NCI-H748 (cell line): ENCODE data around the gene RBL1.
"Not testable (repeated sequence)": the region's sequence is repeated elsewhere in the genome, so short reads cannot be mapped to it uniquely, and the experiment has no call there.

ENCODE experiments used
- DNase-seq: peaks from one replicate; lab custom pipeline; 2025; ENCODE audit not compliant: unreplicated experiment; lab: John Stamatoyannopoulos, UW

Gene RBL1

DNA sequence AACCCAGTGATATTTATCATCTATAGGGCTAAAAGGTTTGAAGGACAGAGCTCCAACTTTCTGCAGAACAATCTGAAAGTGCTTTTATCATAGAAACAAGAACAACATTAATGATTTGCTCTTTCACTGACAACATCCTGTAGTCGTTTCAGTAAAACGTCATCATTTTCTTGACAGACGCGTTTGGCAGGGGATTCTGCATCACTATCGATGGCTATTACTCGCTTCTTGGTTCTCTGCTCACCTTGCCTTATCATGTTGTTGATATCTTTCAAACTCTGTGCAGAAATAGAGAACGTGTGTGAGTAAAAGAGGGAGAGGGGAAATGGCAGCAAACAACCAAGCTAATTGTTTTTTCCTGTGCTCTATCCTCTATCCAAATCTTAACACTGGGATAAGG is 97.1 kb downstream of the RBL1 start:
- DNase-seq, result no peak

DNA sequence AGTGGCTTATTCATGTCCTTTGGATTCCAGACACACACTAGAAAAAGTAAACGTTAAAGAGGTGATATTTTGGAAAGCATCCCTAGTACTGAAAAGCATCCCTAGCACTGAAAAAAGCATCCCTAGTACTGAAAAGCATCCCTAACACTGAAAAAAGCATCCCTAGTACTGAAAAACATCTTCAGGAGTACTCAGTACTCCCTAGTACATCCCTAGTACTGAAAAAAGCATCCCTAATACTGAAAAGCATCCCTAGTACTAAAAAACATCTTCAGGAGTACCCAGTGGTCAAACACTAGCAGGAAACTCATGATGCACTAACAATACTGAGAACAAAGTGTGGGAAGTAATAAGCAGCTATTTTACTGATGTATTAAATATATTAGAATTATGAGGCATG is 98.7 kb downstream of the RBL1 start:
- DNase-seq, result no peak

DNA sequence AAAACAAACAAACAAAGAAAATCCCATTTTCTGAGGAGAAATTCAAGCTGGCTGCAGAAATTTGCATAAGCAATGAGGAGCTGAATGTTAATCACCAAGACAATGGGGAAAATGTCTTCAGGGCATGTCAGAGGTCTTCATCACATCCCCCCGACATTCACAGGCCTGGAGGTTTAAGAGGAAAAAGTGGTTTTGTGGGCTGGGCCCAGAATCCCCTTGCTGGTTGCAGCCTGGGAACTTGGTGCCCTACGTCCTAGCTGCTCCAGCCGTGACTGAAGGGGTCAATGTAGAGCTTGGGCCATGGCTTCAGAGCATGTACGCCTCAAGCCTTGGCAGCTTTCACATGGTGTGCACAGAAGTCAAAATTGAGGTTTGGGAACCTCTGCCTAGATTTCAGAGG is 101.6 kb downstream of the RBL1 start:
- not testable (repeated sequence) for DNase-seq

DNA sequence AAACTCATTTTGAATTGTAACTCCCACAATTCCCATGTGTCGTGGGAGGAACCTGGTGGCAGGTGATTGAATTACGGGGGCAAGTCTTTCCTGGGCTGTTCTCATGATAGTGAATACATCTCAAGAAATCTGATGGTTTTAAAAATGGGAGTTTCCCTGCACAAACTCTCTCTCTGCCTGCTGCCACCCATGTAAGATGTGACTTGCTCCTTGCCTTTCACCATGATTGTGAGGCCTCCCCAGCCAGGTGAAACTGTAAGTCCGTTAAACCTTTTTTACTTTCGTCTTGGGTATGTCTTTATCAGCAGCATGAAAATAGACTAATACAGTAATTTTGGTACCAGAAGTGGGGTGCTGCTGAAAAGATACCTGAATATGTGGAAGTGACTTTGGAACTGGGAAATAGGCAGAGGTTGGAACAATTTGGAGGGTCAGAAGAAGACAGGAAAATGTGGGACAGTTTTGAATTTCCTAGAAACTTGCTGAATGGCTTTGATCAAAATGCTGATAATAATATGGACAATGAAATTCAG is 102.9 kb downstream of the RBL1 start:
- no peak for DNase-seq

DNA sequence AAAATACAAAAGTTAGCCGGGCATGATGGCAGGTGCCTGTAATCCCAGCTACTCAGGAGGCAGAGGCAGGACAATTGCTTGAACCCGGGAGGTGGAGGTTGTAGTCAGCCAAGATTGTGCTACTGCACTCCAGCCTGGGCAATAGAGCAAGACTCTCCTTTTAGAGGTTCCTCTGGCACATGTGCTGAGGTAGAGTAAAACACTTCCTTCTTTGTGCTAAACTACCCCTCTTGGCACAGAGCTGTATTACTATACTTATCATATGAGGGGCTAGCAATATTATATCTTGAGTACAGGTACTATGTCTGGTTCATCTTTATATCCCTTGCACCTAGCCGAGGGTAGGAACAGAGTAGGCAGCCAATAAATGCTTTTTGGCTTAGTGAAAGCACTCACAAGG is 104.1 kb downstream of the RBL1 start:
- DNase-seq, result no peak

DNA sequence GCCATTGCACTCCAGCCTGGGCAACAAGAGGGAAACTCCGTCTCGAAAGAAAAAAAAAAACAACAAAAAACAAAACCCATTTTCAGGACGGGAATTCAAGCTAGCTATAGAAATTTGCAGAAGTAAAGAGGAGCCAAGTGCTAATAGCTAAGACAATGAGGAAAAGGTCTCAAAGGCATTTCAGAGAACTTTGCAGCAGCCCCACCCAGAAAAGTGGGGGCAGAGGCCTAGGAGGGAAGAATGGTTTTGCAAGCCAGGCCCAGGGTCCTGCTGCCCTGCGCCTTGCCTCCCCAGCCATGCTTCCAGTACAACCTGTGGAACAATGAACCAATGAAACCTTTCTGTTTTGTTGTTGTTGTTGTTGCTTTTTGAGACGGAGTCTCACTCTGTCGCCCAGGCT is 106.0 kb downstream of the RBL1 start:
- DNase-seq, result no peak

DNA sequence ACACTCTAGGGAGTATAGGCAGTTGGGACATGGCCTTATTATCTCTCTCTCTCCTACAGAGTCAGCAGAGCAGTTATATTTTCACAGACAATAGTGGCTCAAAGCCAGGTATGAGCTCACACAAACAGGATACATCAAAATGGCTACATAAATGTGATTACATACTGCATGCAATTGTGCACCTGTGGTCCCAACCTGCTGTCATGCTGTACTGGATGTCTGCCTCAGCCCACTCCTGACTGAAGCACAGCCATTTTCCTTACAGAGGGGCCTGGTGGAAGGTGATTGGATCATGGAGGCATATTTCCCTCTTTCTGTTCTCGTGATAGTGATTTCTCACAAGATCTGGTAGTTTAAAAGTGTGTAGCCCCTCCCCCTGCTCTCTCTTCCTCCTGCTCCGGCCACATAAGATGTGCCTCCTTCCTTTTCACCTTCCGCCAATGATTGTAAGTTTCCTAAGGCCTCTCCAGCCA is 107.3 kb downstream of the RBL1 start:
- DNase-seq, result peak; percentile 28

DNA sequence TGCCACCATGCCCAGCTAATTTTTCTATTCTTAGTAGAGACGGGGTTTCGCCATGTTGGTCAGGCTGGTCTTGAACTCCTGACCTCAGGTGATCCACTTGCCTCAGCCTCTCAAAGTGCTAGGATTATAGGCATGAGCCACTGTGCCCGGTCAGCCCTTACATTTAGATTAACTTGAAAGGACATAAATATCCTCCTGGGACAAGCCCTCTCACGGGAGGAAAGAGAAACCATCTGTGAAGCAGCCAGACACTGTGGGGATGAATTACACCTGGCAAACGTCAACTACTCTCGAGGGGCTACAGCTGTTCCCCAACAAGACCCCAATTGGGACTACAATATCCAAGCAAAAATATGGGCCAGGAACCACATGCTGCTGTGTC is 111.5 kb downstream of the RBL1 start:
- no peak for DNase-seq

DNA sequence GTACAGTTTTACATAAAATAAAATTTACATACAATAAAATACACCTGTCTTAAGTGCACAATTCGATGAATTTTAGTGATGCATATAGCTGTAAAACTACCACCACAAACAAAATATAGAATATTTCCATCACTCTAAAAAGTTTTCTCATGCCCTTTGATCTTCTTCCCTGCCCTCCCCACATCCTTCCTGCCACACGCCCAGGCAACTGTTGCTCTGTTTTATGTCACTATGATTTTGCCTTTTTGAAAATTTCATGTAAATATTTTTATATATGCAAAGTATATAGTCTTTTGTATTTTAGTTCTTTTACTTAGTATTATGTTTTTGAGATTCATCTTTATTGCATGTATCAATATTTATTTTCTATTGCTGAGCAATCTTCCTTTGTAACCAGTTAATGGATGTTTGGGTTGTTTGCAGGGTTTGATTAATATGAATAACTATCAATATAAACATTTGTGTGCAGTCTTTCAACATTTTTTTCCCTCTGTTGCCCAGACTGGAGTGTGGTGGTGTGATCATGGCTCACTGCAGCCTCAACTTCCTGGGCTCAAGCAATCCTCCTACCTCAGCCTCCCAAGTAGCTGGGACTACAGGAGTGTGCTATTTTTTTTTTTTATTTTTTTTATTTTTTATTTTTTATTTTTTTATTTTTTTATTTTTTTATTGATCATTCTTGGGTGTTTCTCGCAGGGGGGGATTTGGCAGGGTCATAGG is 120.5 kb downstream of the RBL1 start:
- DNase-seq, result no peak

DNA sequence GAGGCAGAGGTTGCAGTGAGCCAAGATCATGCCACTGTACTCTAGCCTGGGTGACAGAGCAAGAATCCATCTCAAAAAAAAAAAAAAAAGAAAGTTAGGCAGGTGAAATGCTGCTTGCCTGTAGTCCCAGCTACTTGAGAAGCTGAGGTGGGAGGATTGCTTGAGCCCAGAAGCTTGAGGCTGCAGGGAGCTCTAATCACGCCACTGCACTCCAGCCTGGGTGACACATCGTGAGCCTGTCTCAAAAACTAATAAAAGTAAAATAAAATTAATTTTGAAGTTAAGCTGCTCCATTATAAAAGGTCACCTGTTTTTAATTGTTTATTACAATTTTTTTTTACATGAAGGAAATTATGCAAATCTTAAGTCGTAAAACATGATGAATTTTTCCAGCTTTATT is 121.1 kb downstream of the RBL1 start:
- no peak for DNase-seq

DNA sequence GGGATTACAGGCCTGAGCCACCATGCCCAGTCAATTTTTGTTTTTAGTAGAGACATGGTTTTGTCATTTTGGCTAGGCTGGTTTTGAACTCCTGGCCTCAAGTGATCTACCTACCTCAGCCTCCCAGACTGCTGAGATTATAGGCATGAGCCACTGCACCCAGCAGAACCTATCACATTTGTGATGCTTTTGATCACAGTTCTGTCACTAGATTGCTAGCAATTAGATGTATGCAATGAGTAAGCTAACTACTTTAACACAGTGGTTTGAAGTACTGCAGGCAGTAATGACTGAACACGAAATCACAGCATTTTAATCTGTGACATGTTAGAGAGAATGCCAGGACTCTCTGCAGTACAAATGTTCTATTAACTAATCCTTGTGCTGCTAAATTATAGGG is 124.7 kb downstream of the RBL1 start:
- no peak for DNase-seq

DNA sequence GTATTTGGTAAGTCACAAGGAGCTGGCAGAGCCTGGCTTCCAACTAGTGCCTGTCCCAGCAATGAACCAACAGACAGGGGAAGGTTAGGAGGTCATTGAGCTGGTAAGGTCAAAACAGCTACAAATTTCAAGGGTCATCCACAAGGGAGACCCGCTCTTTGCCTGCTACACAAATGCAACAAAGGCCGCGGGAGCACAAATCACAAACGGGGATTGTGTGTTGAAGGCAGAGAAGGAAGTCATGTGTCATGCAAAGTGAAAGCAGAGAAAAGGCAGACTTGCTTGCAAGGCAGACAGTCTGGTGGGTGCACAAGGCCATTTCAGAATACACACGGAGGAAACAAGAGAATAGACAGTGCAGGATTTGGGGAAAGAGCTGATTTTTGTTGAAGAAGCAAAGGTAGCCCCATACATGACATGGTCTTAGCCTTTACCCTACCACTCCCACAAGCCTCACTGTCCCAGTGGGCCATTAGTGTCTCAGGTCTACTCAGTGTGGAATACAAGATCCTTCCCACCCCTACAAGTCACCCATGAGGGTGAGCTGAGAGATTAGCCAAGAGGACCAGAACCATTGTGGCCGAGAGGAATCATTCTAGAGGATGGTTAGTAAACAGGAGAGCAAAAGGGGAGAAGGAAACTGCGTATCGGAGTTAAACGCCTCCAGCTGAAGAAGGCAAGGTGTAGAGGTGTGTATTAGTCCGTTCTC is 126.2 kb downstream of the RBL1 start:
- no peak for DNase-seq

DNA sequence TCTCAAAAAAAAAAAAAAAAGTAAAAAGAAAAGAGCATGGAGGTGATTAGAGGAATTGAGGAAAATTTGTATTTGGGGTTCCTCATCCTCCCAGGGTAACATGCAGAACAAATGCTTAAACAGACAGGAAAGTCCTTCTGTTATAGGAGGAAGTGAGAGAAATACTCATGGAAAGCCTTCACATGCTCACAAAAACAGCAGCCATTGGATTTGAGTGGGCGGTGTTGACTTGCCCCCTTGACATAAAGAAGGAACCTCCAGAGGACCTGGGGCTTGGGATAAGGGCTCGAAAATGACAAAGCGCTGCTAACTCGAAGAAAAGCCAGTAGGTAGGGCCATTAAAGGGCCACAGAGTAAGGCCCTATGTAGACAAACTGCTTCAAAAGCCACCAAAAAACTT is 126.7 kb downstream of the RBL1 start:
- DNase-seq, result no peak

DNA sequence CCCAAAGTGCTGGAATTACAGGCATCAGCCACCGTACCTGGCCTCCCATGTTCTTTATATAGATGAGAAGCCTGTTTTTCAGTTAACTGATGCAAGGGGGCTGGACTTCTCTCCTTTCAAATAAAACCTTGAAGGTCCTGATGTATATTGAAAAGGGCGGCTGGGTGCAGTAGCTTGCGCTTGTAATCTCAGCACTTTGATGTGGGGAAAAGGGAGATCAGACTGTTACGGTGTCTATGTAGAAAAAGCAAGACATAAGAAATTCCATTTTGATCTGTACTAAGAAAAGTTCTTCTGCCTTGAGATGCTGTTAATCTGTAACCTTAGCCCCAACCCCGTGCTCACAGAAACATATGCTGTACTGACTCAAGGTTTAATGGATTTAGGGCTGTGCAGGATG is 128.2 kb downstream of the RBL1 start:
- DNase-seq, result no peak

DNA sequence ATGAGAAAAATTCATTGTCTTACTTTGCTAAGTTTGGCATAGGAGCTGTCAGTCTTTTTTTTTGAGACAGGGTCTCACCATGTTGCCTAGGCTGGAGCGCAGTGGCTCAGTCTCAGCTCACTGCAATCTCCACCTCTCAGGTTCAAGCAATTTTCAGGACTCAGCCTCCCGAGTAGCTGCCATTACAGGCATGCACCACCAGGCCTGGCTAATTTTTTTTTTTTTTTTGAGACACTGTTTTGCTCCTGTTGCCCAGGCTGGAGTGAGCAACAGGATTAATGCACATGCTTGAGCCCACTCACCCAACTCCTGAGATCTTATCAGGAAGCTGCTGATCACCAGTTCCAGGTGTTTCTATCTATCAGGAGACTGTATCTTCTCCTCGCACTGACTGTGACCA is 128.8 kb downstream of the RBL1 start:
- not testable (repeated sequence) for DNase-seq

DNA sequence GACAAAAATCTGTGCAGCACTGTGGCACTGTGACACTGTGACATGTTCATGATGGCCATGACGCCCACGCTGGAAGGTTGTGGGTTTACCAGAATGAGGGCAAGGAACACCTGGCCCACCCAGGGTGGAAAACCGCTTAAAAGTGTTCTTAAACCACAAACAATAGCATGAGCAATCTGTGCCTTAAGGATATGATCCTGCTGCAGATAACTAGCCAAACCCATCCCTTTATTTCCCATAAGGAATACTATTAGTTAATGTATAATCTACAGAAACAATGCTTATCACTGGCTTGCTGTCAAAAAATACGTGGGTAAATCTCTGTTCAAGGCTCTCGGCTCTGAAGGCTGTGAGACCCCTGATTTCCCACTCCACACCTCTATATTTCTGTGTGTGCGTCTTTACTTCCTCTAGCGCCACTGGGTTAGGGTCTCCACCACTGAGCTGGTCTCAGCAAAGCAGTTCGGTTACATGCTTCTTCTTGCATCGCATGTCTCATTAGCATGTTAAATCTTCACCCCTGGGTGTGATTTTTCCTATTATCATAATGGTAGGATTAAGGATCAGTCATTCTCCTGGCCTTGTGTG is 133.3 kb downstream of the RBL1 start:
- DNase-seq, result not testable (repeated sequence)

DNA sequence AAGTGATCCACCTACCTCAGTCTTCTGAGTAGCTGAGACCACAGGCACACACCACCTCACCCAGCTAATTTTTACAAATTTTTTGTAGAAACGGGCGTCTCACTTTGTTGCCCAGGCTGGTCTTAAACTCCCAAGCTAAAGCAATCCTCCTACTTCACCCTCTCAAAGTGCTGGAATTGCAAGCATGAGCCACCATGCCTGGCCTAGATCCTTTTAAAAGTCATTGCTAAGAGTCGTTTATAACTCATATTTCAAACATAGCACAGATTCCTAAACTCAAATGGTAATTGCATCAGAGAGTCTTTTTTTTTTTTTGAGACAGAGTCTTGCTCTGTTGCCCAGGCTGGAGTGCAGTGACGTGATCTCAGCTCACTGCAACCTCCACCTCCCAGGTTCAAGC is 136.6 kb downstream of the RBL1 start:
- no peak for DNase-seq

DNA sequence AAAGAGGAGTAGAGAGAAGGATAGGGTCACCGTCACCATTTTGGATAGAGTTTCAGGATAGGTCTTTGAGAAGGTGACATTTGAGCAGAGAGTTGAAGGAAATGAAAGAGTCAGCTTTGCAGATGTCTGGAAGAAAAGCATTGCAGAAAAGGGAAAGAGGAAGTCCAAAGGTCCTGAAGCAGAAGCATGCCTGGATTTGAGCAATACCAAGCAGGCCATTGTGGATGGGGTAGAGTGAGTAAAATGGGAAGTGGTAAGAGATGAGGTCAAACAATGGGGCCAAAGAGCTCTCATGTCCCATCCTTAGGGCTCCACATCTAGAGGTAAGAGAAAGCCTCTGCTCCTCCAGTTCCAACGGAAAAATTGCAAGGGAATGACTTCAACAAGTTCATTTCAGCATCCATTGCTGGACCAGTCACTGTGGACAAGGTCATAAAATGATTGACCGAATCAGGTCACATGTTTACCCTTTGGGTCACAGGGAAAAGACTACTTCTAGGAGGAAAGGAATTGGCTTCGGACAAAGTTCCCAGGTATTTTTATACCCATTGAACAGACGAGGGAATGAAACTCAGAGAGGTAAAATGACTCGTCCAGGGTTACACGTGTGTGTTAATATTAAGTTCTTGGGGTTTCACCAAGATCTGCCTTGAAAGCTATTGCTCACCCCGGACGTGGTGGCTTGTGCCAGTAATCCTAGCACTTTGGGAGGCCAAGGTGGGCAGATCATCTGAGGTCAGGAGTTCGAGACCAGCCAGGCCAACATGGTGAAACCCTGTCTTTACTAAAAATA is 137.7 kb downstream of the RBL1 start:
- DNase-seq, result no peak

DNA sequence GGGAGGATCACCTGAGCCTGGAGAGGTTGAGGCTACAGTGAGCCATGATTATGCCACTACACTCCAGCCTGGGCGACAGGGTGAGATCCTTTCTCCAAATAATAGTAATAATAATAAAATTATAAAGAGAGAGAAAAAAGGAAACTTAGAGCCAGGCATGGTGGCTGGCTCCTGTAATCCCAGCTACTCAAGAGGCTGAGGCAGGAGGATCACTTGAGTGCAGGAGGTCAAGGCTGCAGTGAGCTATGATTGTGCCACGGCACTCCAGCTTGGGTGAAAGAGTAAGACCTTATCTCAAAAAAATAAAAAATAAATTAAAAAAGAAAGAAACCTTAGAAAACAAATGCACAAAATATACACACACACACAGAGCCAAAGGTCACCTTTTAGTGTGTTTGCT is 139.1 kb downstream of the RBL1 start:
- DNase-seq, result no peak

DNA sequence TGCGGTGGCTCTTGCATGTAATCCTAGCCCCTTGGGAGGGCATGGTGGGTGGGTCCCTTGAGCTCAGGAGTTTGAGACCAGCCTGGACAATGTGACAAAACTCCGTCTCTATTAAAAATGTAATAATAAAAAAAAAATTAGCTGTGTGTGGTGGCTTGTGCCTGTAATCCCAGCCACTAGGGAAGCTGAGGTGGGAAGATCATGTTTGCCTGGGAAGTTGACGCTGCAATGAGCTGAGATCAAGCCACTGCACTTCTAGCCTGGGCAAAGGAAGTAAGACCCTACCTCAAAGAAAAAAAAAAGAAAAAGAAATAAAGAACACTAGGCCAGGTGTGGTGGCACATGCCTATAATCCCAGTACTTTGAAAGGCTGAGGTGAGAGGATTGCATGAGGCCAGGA is 139.8 kb downstream of the RBL1 start:
- no peak for DNase-seq

DNA sequence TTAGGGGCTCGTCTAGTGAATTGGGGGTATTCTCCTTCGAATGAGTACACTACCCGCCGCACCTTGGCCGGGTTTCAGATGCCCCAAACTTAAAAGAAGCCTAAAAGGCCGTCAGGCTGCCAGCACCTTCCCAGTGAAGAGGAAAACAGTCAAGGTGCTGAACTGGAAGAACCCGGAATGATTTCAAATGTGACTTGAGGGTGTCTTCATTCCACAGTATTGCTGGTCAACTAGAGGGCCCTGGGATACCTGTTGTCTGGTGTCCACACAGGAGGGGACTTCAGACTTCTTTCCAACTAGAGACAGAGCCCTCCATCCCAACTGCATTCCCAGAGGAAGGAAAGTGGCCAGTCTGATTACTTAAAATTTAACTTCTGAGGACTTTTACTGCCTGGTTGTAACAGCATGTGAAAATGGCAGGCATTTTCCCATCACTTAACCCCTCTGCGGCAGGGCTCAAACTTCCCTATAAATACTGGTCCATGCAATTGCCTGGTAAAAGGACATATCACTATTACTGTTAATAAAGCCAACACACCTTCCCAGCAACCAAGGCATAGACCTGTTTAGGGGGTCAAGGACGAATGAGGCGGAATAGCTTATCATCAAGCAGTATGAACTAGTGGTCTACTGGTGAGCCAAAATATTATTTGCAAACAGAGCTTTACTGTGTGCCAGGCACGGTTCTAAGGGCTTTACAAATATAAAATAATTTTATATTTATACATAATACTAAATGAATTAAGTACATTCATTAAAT is 143.6 kb downstream of the RBL1 start:
- peak; percentile 55 for DNase-seq
